ENCODE results near the gene KRTAP10-8.
"Not testable (repeated sequence)": the region's sequence is repeated elsewhere in the genome, so short reads cannot be mapped to it uniquely, and the experiment has no call there.

Gene KRTAP10-8

DNA sequence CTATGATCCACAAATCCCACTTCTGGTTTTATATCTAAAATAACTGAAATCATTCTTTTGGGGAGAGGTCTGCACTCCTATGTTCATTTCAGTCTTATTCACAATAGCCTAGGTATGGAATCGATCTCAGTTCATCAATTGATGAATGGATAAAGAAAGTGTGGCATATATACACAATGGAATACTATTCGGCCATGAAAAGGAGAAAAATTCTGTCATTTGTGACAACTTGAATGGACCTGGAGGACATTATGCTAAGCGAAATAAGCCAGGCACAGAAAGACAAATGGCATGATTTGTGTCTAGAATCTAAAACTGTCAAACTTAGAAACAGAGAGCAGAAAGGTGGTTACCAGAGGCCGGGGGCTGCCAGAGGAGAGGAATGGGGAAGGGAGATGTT lies 5.4 kb upstream of the KRTAP10-8 start:
- Histone ChIP-seq H3K27me3 (ENCODE audit: control insufficient read depth in 3 of 3, insufficient read depth in 3 of 3, low read depth in 1 of 3, low read length in 3 of 3) (peaks cover 0 to 4% (median 0%) of the 10 kb centered on the region in 3 experiments), H3K23ac (ENCODE audit: low read depth, low read length, poor library complexity) (no peak overlapping the region), H2BK12ac (ENCODE audit: low read length) (no peak overlapping the region), H3K79me1 (ENCODE audit: low read depth, low read length) (no peaks in the 10 kb centered on the region), H2AFZ (ENCODE audit: low read length) (no peak overlapping the region), H3K4me2 (ENCODE audit: insufficient read depth, low read length, poor library complexity, severe bottlenecking) (no peak overlapping the region), H3K14ac (ENCODE audit: low read length) (no peak overlapping the region), H3K4me1 (ENCODE audit: control insufficient read depth in 2 of 2, insufficient read depth in 1 of 2, low read depth in 1 of 2, low read length in 2 of 2) (no peaks in the 10 kb centered on the region), H4K8ac (ENCODE audit: low read depth, low read length) (no peak overlapping the region), H3K9me3 (replicated peaks in 1 of 2; ENCODE audit: control insufficient read depth in 2 of 2, insufficient read depth in 1 of 2, low read depth in 1 of 2, low read length in 2 of 2) (peaks cover 3 to 5% of the 10 kb centered on the region in 2 donors), H2BK15ac (ENCODE audit: low read length) (no peak overlapping the region), H2BK5ac (ENCODE audit: low read length) (no peak overlapping the region), H2AK5ac (ENCODE audit: low read depth, low read length) (no peak overlapping the region), H3K36me3 (replicated peaks in 1 of 2; ENCODE audit: control insufficient read depth in 2 of 2, insufficient read depth in 2 of 2, low read length in 2 of 2) (no peaks in the 10 kb centered on the region), H2BK120ac (ENCODE audit: low read depth, low read length) (no peak overlapping the region), H3K4ac (ENCODE audit: low read length) (no peak overlapping the region), H3K18ac (ENCODE audit: low read length) (no peak overlapping the region), H3K27ac (replicated peaks; ENCODE audit: low read length) (no peak overlapping the region), H3K9ac (ENCODE audit: low read depth, low read length, poor library complexity) (no peak overlapping the region), H4K91ac (ENCODE audit: low read depth, low read length, poor library complexity) (no peak overlapping the region), H3K4me3 (ENCODE audit: low read length in 2 of 2) (no peak overlapping the region)
- no peak for DNase-seq (ENCODE audit: low spot score)
- WGBS, 2 donors (ENCODE audit: extremely low coverage in 2 of 2, insufficient read length in 2 of 2, insufficient replicate concordance in 1 of 2): no CpG with 5 or more reads among the region's 4 CpGs

GRCh38 chr21:44609193-44609592 lies 2.7 kb upstream of the KRTAP10-8 start:
- no peak overlapping the region for H2BK5ac ChIP-seq (ENCODE audit: low read length)

GRCh38 chr21:44610157-44610843 lies 1.6 kb upstream of the KRTAP10-8 start:
- H2BK12ac ChIP-seq (ENCODE audit: low read length); H4K8ac ChIP-seq (ENCODE audit: low read depth, low read length); H3K36me3 ChIP-seq (replicated peaks in 1 of 2; ENCODE audit: control insufficient read depth in 2 of 2, insufficient read depth in 2 of 2, low read length in 2 of 2); H3K4me1 ChIP-seq (ENCODE audit: control insufficient read depth in 2 of 2, insufficient read depth in 1 of 2, low read depth in 1 of 2, low read length in 2 of 2); H3K4me2 ChIP-seq (ENCODE audit: insufficient read depth, low read length, poor library complexity, severe bottlenecking); H2AK5ac ChIP-seq (ENCODE audit: low read depth, low read length); H3K27ac ChIP-seq (replicated peaks; ENCODE audit: low read length); H3K23ac ChIP-seq (ENCODE audit: low read depth, low read length, poor library complexity); H3K4ac ChIP-seq (ENCODE audit: low read length); H3K9ac ChIP-seq (ENCODE audit: low read depth, low read length, poor library complexity); H4K91ac ChIP-seq (ENCODE audit: low read depth, low read length, poor library complexity); H2BK15ac ChIP-seq (ENCODE audit: low read length); H3K79me1 ChIP-seq (ENCODE audit: low read depth, low read length); H3K14ac ChIP-seq (ENCODE audit: low read length); H3K9me3 ChIP-seq (replicated peaks in 1 of 2; ENCODE audit: control insufficient read depth in 2 of 2, insufficient read depth in 1 of 2, low read depth in 1 of 2, low read length in 2 of 2); DNase-seq (ENCODE audit: low spot score); H3K18ac ChIP-seq (ENCODE audit: low read length); H3K4me3 ChIP-seq (ENCODE audit: low read length in 2 of 2); H2AFZ ChIP-seq (ENCODE audit: low read length); H2BK5ac ChIP-seq (ENCODE audit: low read length); H2BK120ac ChIP-seq (ENCODE audit: low read depth, low read length); H3K27me3 ChIP-seq (ENCODE audit: control insufficient read depth in 3 of 3, insufficient read depth in 3 of 3, low read depth in 1 of 3, low read length in 3 of 3): not testable (repeated sequence)
- no CpG with 5 or more reads among the region's 7 CpGs for WGBS, 2 donors (ENCODE audit: extremely low coverage in 2 of 2, insufficient read length in 2 of 2, insufficient replicate concordance in 1 of 2)

More at GRCh38 chr21:44609193-44609592, 2.7 kb upstream of the KRTAP10-8 start:
- no peak overlapping the region for H4K8ac ChIP-seq (ENCODE audit: low read depth, low read length)
- H3K14ac ChIP-seq (ENCODE audit: low read length): no peak overlapping the region
- no peaks in the 10 kb centered on the region for H3K36me3 ChIP-seq (replicated peaks in 1 of 2; ENCODE audit: control insufficient read depth in 2 of 2, insufficient read depth in 2 of 2, low read length in 2 of 2)
- no peak overlapping the region for H2AK5ac ChIP-seq (ENCODE audit: low read depth, low read length)
- H3K27ac ChIP-seq (replicated peaks; ENCODE audit: low read length): no peak overlapping the region
- peaks cover 0 to 2% (median 0%) of the 10 kb centered on the region in 3 experiments for H3K27me3 ChIP-seq (ENCODE audit: control insufficient read depth in 3 of 3, insufficient read depth in 3 of 3, low read depth in 1 of 3, low read length in 3 of 3)
- H3K23ac ChIP-seq (ENCODE audit: low read depth, low read length, poor library complexity): no peak overlapping the region
- no peak overlapping the region for H4K91ac ChIP-seq (ENCODE audit: low read depth, low read length, poor library complexity)
- no peak for DNase-seq (ENCODE audit: low spot score)
- H3K9me3 ChIP-seq (replicated peaks in 1 of 2; ENCODE audit: control insufficient read depth in 2 of 2, insufficient read depth in 1 of 2, low read depth in 1 of 2, low read length in 2 of 2): peaks cover 3 to 8% of the 10 kb centered on the region in 2 donors
- no peak overlapping the region for H3K4me3 ChIP-seq (ENCODE audit: low read length in 2 of 2)
- no peak overlapping the region for H3K9ac ChIP-seq (ENCODE audit: low read depth, low read length, poor library complexity)
- H3K18ac ChIP-seq (ENCODE audit: low read length): no peak overlapping the region
- no peak overlapping the region for H2AFZ ChIP-seq (ENCODE audit: low read length)
- no peak overlapping the region for H2BK15ac ChIP-seq (ENCODE audit: low read length)
- no peaks in the 10 kb centered on the region for H3K79me1 ChIP-seq (ENCODE audit: low read depth, low read length)
- H3K4ac ChIP-seq (ENCODE audit: low read length): no peak overlapping the region
- H2BK12ac ChIP-seq (ENCODE audit: low read length): no peak overlapping the region
- H2BK120ac ChIP-seq (ENCODE audit: low read depth, low read length): no peak overlapping the region
- H3K4me1 ChIP-seq (ENCODE audit: control insufficient read depth in 2 of 2, insufficient read depth in 1 of 2, low read depth in 1 of 2, low read length in 2 of 2): no peaks in the 10 kb centered on the region
- no peak overlapping the region for H3K4me2 ChIP-seq (ENCODE audit: insufficient read depth, low read length, poor library complexity, severe bottlenecking)

GRCh38 chr21:44611551-44611950 lies 328 bp upstream of the KRTAP10-8 start:
- Histone ChIP-seq H3K79me1 (ENCODE audit: low read depth, low read length) (no peaks in the 10 kb centered on the region), H3K4me3 (ENCODE audit: low read length in 2 of 2) (peak overlapping the region in 1 of 2 donors; percentile 22), H4K91ac (ENCODE audit: low read depth, low read length, poor library complexity) (no peak overlapping the region), H2BK120ac (ENCODE audit: low read depth, low read length) (no peak overlapping the region), H3K9ac (ENCODE audit: low read depth, low read length, poor library complexity) (no peak overlapping the region), H3K4ac (ENCODE audit: low read length) (no peak overlapping the region), H3K27ac (replicated peaks; ENCODE audit: low read length) (no peak overlapping the region), H3K9me3 (replicated peaks in 1 of 2; ENCODE audit: control insufficient read depth in 2 of 2, insufficient read depth in 1 of 2, low read depth in 1 of 2, low read length in 2 of 2) (peaks cover 3 to 8% of the 10 kb centered on the region in 2 donors), H2BK12ac (ENCODE audit: low read length) (no peak overlapping the region), H4K8ac (ENCODE audit: low read depth, low read length) (no peak overlapping the region), H2BK15ac (ENCODE audit: low read length) (no peak overlapping the region), H3K4me1 (ENCODE audit: control insufficient read depth in 2 of 2, insufficient read depth in 1 of 2, low read depth in 1 of 2, low read length in 2 of 2) (no peaks in the 10 kb centered on the region), H3K36me3 (replicated peaks in 1 of 2; ENCODE audit: control insufficient read depth in 2 of 2, insufficient read depth in 2 of 2, low read length in 2 of 2) (no peaks in the 10 kb centered on the region), H2AFZ (ENCODE audit: low read length) (no peak overlapping the region), H3K27me3 (ENCODE audit: control insufficient read depth in 3 of 3, insufficient read depth in 3 of 3, low read depth in 1 of 3, low read length in 3 of 3) (no peaks in the 10 kb centered on the region), H3K23ac (ENCODE audit: low read depth, low read length, poor library complexity) (no peak overlapping the region), H3K4me2 (ENCODE audit: insufficient read depth, low read length, poor library complexity, severe bottlenecking) (no peak overlapping the region), H2BK5ac (ENCODE audit: low read length) (no peak overlapping the region), H3K18ac (ENCODE audit: low read length) (no peak overlapping the region), H2AK5ac (ENCODE audit: low read depth, low read length) (no peak overlapping the region), H3K14ac (ENCODE audit: low read length) (no peak overlapping the region)
- WGBS, 2 donors (ENCODE audit: extremely low coverage in 2 of 2, insufficient read length in 2 of 2, insufficient replicate concordance in 1 of 2): no CpG with 5 or more reads among the region's 4 CpGs
- DNase-seq (ENCODE audit: low spot score): no peak
